ENCODE results near the gene SLC26A4.

SLC26A4 gene

DNA sequence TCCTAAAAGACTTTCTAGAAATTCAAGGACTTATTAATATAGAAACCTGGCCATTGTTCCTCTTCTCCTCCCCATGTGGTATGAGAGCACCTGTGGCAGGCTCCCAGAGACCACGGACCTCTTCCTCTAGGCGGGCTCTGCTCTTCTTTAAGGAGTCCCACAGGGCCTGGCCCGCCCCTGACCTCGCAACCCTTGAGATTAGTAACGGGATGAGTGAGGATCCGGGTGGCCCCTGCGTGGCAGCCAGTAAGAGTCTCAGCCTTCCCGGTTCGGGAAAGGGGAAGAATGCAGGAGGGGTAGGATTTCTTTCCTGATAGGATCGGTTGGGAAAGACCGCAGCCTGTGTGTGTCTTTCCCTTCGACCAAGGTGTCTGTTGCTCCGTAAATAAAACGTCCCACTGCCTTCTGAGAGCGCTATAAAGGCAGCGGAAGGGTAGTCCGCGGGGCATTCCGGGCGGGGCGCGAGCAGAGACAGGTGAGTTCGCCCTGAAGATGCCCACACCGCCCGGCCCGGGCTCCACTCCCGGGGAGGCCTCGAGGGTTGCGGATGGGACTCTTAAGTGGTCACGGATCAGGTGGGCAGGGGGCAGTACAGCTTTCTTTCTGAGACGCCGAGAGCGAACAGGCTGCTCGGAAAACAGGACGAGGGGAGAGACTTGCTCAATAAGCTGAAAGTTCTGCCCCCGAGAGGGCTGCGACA is at the start of gene SLC26A4:
Gene SLC26A4, plus strand, starts transcription at position 448 of the 700 bp plus-strand sequence. CDS start 814 bp downstream, outside the sequence.
- no peak for DNase-seq (ENCODE audit: low read depth)
- peak within 1 kb of the TSS; percentile 37 for H3K4me3 ChIP-seq (ENCODE audit: control insufficient read depth, low read depth, low read length)
- TF ChIP-seq, protein P1, sequence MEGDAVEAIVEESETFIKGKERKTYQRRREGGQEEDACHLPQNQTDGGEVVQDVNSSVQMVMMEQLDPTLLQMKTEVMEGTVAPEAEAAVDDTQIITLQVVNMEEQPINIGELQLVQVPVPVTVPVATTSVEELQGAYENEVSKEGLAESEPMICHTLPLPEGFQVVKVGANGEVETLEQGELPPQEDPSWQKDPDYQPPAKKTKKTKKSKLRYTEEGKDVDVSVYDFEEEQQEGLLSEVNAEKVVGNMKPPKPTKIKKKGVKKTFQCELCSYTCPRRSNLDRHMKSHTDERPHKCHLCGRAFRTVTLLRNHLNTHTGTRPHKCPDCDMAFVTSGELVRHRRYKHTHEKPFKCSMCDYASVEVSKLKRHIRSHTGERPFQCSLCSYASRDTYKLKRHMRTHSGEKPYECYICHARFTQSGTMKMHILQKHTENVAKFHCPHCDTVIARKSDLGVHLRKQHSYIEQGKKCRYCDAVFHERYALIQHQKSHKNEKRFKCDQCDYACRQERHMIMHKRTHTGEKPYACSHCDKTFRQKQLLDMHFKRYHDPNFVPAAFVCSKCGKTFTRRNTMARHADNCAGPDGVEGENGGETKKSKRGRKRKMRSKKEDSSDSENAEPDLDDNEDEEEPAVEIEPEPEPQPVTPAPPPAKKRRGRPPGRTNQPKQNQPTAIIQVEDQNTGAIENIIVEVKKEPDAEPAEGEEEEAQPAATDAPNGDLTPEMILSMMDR (IDR thresholded peaks at IDR 0.05; ENCODE audit: control insufficient read depth, insufficient read depth, low read depth, low read length, missing control alignments) = no peak

DNA sequence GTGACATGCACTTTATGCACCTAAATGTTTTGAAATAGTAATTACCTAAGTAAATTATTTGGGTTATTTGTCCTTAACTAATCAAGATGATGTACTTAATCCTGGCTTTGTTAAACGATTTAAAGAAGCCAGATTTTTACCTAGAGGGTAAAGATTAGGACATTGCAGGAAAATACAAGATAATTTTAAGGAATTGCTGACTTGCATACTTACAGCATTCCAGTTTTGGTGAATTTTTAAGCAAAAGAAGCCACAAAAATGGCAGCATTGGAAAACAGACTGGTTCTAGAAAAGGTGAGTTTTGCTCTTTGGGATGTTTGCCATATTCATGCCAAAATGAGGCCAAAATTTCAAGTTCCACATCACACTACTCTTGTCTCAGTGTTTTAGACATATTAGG is 47.2 kb upstream of the SLC26A4 start:
- no peak for DNase-seq (ENCODE audit: low read depth)
- H3K4me3 ChIP-seq (ENCODE audit: control insufficient read depth, low read depth, low read length) = no peak overlapping the region
- TF ChIP-seq, protein P1 (IDR thresholded peaks at IDR 0.05; ENCODE audit: control insufficient read depth, insufficient read depth, low read depth, low read length, missing control alignments) = no peak

DNA sequence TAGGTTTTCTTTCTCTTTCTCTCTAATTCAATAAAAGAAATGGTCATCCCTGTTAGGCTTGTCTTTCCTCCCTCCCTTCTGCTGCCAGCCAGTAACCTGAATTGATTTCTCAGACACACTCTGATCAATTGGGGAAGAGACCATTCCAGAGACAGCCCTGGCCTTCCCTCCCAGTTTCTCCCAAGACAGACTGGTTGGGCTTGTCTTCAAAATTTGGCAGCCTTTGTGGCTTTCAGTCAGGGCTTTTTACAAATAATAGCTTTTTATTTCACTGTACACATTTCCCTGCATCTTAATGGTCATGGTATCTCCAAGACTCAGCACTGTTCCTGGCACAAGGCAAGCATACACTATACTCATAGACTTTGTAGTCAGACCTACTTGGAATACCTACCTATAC is 46.7 kb upstream of the SLC26A4 start:
- no peak for DNase-seq (ENCODE audit: low read depth)
- TF ChIP-seq, protein P1 (IDR thresholded peaks at IDR 0.05; ENCODE audit: control insufficient read depth, insufficient read depth, low read depth, low read length, missing control alignments) = no peak
- no peak overlapping the region for H3K4me3 ChIP-seq (ENCODE audit: control insufficient read depth, low read depth, low read length)

DNA sequence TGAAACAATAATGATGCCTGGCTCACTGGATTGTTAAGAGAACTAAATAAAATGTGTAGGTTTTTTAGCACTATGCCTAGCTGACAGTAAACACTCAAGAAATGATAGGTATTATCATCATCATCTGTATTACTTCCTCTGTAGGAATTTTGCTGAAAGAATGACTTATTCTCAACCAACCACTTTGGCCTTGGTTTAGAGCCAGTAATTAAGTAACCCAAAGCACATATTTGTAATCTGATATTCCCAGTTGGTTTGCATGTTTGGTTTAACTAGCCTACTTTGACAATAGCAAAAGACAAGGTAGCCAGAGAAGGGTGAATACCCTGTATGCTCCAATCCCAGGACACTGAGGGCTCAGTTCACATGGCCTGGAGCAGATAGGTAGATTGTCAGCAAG is 46.2 kb upstream of the SLC26A4 start:
- TF ChIP-seq, protein P1 (IDR thresholded peaks at IDR 0.05; ENCODE audit: control insufficient read depth, insufficient read depth, low read depth, low read length, missing control alignments) = no peak
- peak; percentile 69 for DNase-seq (ENCODE audit: low read depth)
- H3K4me3 ChIP-seq (ENCODE audit: control insufficient read depth, low read depth, low read length) = no peak overlapping the region

DNA sequence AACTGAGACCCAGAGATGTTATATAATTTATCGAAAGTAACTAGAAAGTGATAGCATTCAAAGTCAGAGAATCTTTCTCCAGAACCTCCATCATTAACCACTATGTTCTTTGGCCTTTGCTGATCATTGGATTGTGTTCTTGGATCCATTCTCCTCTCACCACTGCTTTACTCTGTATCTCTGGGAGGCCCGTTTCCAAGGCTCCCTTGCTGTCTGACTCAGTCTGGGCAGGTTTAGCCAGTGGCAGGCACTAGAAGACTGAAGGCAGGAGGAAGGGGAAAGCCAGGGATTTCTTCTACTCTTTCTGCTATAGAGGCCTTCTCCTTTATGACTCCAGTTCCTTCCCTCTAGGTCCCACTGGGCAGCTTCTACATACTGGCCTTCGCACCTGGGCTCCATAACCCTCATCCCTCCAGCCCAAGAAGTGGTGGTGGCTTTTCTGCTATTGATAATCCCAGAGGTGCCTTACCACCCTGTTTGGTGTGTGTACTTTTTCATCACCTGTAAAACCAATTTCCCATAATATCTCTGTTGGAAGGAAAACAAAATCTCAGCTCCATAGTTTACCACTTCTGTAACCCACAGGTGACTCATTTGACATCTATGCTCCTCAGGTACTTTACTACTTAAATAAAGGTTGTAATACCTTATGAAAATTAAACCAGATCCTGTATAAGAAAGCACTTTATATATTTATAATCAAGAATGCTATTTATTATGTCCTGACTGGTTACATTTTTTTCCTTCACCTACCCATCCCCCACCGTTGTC is 44.5 kb upstream of the SLC26A4 start:
- no peak overlapping the region for H3K4me3 ChIP-seq (ENCODE audit: control insufficient read depth, low read depth, low read length)
- DNase-seq (ENCODE audit: low read depth) = no peak
- TF ChIP-seq, protein P1 (IDR thresholded peaks at IDR 0.05; ENCODE audit: control insufficient read depth, insufficient read depth, low read depth, low read length, missing control alignments) = no peak

DNA sequence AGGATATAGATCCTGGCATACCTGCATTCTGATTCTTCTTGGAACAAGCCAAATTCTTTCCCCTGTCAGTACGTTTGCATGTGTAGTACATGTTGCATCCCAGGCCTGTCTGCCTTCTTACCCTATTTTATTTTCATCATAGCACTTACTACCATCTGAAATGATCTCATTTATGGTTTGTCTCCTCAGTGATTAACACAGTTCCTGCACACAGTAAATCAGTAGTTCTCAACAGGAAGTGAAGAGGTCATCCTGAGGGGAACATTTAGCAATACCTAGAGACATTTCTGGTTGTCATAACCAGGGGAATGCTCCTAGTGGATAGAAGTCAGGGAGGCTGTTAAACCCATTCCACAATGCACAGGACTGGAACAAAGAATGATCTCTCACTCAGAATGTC is 38.2 kb upstream of the SLC26A4 start:
- H3K4me3 ChIP-seq (ENCODE audit: control insufficient read depth, low read depth, low read length) = no peak overlapping the region
- TF ChIP-seq, protein P1 (IDR thresholded peaks at IDR 0.05; ENCODE audit: control insufficient read depth, insufficient read depth, low read depth, low read length, missing control alignments) = no peak
- peak; percentile 73 for DNase-seq (ENCODE audit: low read depth)
